Mesenteric fat pad (tissue), 1 donor: ENCODE results near the gene MRPL45. TPM values are rescaled to one million over a fixed set of nuclear protein-coding genes. Genes with fewer than 3 reads are reported as not detected.
"Not testable (repeated sequence)": the region's sequence is repeated elsewhere in the genome, so short reads cannot be mapped to it uniquely, and the experiment has no call there.

Source experiments
- DNase-seq: peaks from one replicate; pipeline ENCODE4 v3.0.0-alpha.2; 2020; ENCODE audit warnings: low spot score
- long read RNA-seq: library from polyadenylated mRNA; unstranded; transcript quantifications from one replicate; pipeline ENCODE4 v2.0.0, GENCODE V29; 2020
- total RNA-seq: library from RNA; stranded (reverse); fragmentation: NEBNext Ultra II Directional; extraction: Animal tissue kit (Norgen Biotek cat#: 25700); gene quantifications from one replicate; pipeline ENCODE4 v1.2.1, GENCODE V29; 2021
- donor health status: DM: yes; HTN: yes; CAD: no.

Gene MRPL45
- 21.7 TPM for total RNA-seq
- long read RNA-seq, transcript MRPL45-203 (8 exons, 1,705 nt) = major isoform, 98 of 114 reads
- long read RNA-seq, partial matches to known transcripts = 5 of 114 reads
- long read RNA-seq, other reads (novel, unspliced or antisense) = 7 of 114 reads

GRCh38 chr17:38296834-38297517, at the start of gene MRPL45:
TSS of gene MRPL45 (plus strand) at chr17:38297168. CDS start at chr17:38297184, 16 bp downstream.
- peak; percentile 98 for DNase-seq

- DNase-seq = not testable (repeated sequence)
Measured at GRCh38 chr17:38253191-38253590, 43.8 kb upstream of the MRPL45 start.

GRCh38 chr17:38254357-38254756, 42.6 kb upstream of the MRPL45 start:
- DNase-seq = not testable (repeated sequence)

GRCh38 chr17:38257013-38257621, 39.9 kb upstream of the MRPL45 start:
- DNase-seq = peak; percentile 95

- not testable (repeated sequence) for DNase-seq
Measured at GRCh38 chr17:38265974-38266506, 30.9 kb upstream of the MRPL45 start.

- peak; percentile 33 for DNase-seq
Measured at GRCh38 chr17:38266571-38266970, 30.4 kb upstream of the MRPL45 start.

GRCh38 chr17:38268138-38268537, 28.8 kb upstream of the MRPL45 start:
- DNase-seq = not testable (repeated sequence)

- DNase-seq = not testable (repeated sequence)
Measured at GRCh38 chr17:38269045-38269444, 27.9 kb upstream of the MRPL45 start.

- DNase-seq = not testable (repeated sequence)
Measured at GRCh38 chr17:38269552-38269951, 27.4 kb upstream of the MRPL45 start.

- DNase-seq = not testable (repeated sequence)
Measured at GRCh38 chr17:38285994-38286393, 11.0 kb upstream of the MRPL45 start.

GRCh38 chr17:38286501-38287091, 10.4 kb upstream of the MRPL45 start:
- DNase-seq = peak; percentile 51

GRCh38 chr17:38288217-38288827, 8.6 kb upstream of the MRPL45 start:
- DNase-seq = peak; percentile 35

GRCh38 chr17:38289760-38290159, 7.2 kb upstream of the MRPL45 start:
- DNase-seq = peak; percentile 0

GRCh38 chr17:38295602-38296365, 1.2 kb upstream of the MRPL45 start:
- peak; percentile 18 for DNase-seq

GRCh38 chr17:38315497-38315896, 18.5 kb downstream of the MRPL45 start:
- DNase-seq = no peak

GRCh38 chr17:38317081-38317480, 20.1 kb downstream of the MRPL45 start:
- no peak for DNase-seq

GRCh38 chr17:38320482-38320881, 23.5 kb downstream of the MRPL45 start:
- DNase-seq = no peak

- DNase-seq = no peak
Measured at GRCh38 chr17:38322156-38322779, 25.3 kb downstream of the MRPL45 start.

GRCh38 chr17:38322897-38323296, 25.9 kb downstream of the MRPL45 start:
- DNase-seq = no peak

- no peak for DNase-seq
Measured at GRCh38 chr17:38324141-38324697, 27.3 kb downstream of the MRPL45 start.
